ENCODE results near the gene RBM33. TPM values are rescaled to one million over a fixed set of nuclear protein-coding genes. Genes with fewer than 3 reads are reported as not detected.
A peak's percentile ranks its signal among the peaks of the same experiment; 100 is the strongest.

RBM33 gene
- total RNA-seq, 4 donors from 2014 or later, result 20.6 to 85.1 (median 38.4) TPM

- Histone ChIP-seq H3K27me3 (no peaks in the 10 kb centered on the region), H3K9me3 (no peaks in the 10 kb centered on the region), H3K4me1 (no peaks in the 10 kb centered on the region), H3K36me3 (no peaks in the 10 kb centered on the region), H3K27ac (no peak overlapping the region), H3K4me3 (no peak overlapping the region)
- intact Hi-C loops (cut with DNase I; ENCODE audit: low total_unique reads), result no loop called here
- no peak for DNase-seq
- TF ChIP-seq CTCF (IDR thresholded peaks at IDR 0.05) (no peak), POLR2A (IDR thresholded peaks at IDR 0.05) (no peak)
Measured at GRCh38 chr7:155638366-155638765, 6.1 kb upstream of the RBM33 start.

- Histone ChIP-seq H3K27ac (no peak overlapping the region), H3K36me3 (no peaks in the 10 kb centered on the region), H3K4me1 (no peaks in the 10 kb centered on the region), H3K4me3 (no peak overlapping the region), H3K27me3 (no peaks in the 10 kb centered on the region), H3K9me3 (no peaks in the 10 kb centered on the region)
- TF ChIP-seq POLR2A (IDR thresholded peaks at IDR 0.05) (no peak), CTCF (IDR thresholded peaks at IDR 0.05) (no peak)
- no peak for DNase-seq
- intact Hi-C loops (cut with DNase I; ENCODE audit: low total_unique reads), result no loop called here
Measured at GRCh38 chr7:155639958-155640520, 4.4 kb upstream of the RBM33 start.

DNA sequence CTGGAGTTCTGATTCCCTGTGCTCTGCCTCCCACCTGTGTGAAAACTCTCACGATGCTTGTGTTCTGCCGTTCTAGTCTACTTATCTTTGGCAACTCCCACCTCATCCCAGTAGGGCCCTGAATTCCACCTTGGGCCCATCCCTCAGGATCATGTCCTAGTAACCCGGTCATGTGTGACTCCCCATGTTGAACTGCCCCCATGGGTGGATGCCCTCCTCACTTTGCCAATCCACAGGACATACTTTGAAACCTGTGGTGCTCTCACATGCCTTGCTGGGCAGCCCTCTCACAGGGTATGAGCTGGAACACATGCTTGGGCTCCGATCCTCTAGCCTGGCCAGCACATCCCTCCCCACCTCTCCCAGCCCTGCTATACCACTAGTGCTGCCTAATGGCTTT, 3.8 kb upstream of the RBM33 start:
- Histone ChIP-seq H3K27ac (no peak overlapping the region), H3K4me3 (no peak overlapping the region), H3K36me3 (no peaks in the 10 kb centered on the region), H3K27me3 (no peaks in the 10 kb centered on the region), H3K4me1 (no peaks in the 10 kb centered on the region), H3K9me3 (no peaks in the 10 kb centered on the region)
- intact Hi-C loops (cut with DNase I; ENCODE audit: low total_unique reads), result no loop called here
- no peak for DNase-seq
- no peak for TF ChIP-seq CTCF (IDR thresholded peaks at IDR 0.05)
- TF ChIP-seq POLR2A (IDR thresholded peaks at IDR 0.05), result no peak

DNA sequence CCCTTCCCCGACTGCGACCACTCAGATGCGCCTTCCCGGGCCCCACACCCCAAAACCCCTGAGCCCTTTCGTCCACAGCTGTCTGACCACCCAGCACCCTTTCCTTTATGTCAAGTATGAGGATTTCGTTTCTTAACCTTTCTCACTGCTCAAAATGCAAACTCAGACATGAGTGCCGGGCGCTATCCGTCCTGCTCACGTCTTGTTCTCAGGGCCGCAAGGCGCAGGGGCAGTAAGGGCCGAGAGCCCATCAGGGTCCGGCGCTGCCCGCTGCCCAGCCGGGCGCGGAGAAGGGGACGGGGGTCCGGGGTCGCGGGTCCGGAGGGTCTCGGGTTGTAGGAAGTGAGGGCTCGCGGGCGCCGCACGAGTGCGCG, 670 bp upstream of the RBM33 start:
- H3K36me3 ChIP-seq, result no peaks in the 10 kb centered on the region
- no peak for DNase-seq
- H3K27ac ChIP-seq, result peak overlapping the region; percentile 86 to 94
- H3K4me3 ChIP-seq, result peak overlapping the region; percentile 78 to 86
- intact Hi-C loops (cut with DNase I; ENCODE audit: low total_unique reads), result no loop called here
- no peaks in the 10 kb centered on the region for H3K4me1 ChIP-seq
- H3K9me3 ChIP-seq, result peaks cover 0 to 6% of the 10 kb centered on the region in 2 donors
- H3K27me3 ChIP-seq, result no peaks in the 10 kb centered on the region
- TF ChIP-seq CTCF (IDR thresholded peaks at IDR 0.05) (no peak), POLR2A (IDR thresholded peaks at IDR 0.05) (no peak)

- DNase-seq, result peak; percentile 17 to 18
- Histone ChIP-seq H3K4me3 (peak overlapping the region; percentile 78 to 86), H3K27me3 (no peaks in the 10 kb centered on the region), H3K27ac (peak overlapping the region; percentile 86 to 94), H3K9me3 (peaks cover 0 to 12% of the 10 kb centered on the region in 2 donors), H3K4me1 (no peaks in the 10 kb centered on the region), H3K36me3 (no peaks in the 10 kb centered on the region)
- TF ChIP-seq POLR2A (IDR thresholded peaks at IDR 0.05) (no peak), CTCF (IDR thresholded peaks at IDR 0.05) (no peak)
- intact Hi-C loops (cut with DNase I; ENCODE audit: low total_unique reads), result no loop called here
Measured at GRCh38 chr7:155644971-155645509, 579 bp downstream of the RBM33 start.
